DND-41 (cell line): ENCODE data around the gene ST6GALNAC5.

Experiments
- CTCF ChIP-seq: IDR thresholded peaks from 2 replicates; pipeline ENCODE4 v1.5.1; 2012; ENCODE audit warnings: borderline replicate concordance, low read length, moderate library complexity, mild to moderate bottlenecking; ENCODE audit not compliant: poor library complexity, severe bottlenecking; ENCODE audit errors: extremely low read depth
- EZH2 ChIP-seq: IDR thresholded peaks from 3 replicates; pipeline ENCODE4 v1.6.1; 2012; ENCODE audit warnings: borderline replicate concordance, low read depth, mild to moderate bottlenecking, moderate library complexity, low read length, inconsistent platforms; ENCODE audit not compliant: severe bottlenecking

GRCh38 chr1:76835203-76835602, 32.1 kb upstream of the ST6GALNAC5 start:
- TF ChIP-seq CTCF, result no peak
- no peak for TF ChIP-seq EZH2
